ENCODE data around the gene PRKN.

The PRKN gene

DNA sequence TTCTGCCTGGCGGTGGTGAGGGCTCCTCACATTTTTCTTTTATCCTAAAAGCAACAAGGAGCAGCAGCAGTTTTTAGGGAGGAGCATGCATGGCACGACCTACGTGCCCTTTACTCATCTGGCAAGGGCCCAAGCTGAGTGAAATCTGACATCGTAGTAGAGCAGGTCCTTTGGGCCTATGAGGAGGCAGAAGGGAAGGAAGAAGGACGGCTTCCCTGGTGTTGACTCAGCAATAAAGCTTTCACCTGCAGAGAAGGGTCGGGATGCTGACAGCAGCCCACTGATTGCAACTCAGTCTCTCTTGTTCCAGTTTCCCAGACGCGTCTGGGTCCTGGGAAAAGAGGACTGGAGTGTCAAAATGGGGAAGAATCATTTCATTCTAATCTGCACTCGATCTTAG, 1044.6 kb downstream of the PRKN start:
- DNase-seq (ENCODE audit: low spot score), result no peak
- FAIRE-seq, result no peak

DNA sequence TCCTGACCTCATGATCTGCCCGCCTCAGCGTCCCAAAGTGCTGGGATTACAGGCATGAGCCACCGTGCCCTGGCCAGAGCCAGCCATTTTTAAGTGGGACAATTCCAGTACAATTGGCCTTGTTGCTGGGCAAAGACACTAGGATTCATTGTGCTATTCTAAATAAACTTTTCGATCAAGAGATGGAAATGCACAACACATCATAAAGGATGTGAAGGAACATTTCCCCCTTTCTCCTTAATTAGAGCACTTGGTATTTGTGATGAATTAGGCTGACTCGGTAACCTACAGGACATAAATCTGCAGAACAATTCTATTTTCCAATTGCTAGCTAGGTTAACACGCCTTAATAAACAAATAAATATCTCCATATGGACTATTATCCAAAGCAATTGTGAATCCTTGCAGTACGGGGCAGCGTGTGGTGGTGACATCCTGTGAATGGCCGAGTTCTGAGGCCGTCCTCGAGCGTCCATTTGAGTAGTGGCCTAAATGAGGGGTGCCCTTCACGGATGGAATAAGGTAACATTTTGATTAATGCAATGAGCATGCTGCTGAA, 1047.5 kb downstream of the PRKN start:
- DNase-seq (ENCODE audit: low spot score) (no peak), FAIRE-seq (no peak)

DNA sequence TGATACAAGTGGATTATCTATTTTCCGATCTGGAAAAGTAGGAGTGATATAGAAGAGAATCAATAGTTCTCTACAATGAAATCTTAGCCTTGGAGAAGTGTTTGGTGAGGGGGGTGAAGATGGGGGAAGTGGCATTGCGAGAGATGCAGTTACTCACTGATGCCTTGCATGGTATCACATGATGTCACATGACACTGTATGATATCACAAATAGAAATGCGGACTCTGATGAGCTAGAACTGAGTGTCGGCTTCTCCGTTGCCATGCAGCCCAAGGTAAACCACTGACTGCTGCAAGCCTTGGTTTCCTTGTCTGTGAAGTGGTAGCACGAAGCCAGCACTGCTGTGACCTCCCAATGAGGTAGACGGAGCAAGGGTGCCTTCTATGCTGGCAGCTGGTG, 1050.4 kb downstream of the PRKN start:
- FAIRE-seq (no peak), DNase-seq (ENCODE audit: low spot score) (no peak)

- DNase-seq (ENCODE audit: low spot score), result no peak
- no peak for FAIRE-seq
Measured at GRCh38 chr6:161676586-161676985, 1051.0 kb downstream of the PRKN start.

DNA sequence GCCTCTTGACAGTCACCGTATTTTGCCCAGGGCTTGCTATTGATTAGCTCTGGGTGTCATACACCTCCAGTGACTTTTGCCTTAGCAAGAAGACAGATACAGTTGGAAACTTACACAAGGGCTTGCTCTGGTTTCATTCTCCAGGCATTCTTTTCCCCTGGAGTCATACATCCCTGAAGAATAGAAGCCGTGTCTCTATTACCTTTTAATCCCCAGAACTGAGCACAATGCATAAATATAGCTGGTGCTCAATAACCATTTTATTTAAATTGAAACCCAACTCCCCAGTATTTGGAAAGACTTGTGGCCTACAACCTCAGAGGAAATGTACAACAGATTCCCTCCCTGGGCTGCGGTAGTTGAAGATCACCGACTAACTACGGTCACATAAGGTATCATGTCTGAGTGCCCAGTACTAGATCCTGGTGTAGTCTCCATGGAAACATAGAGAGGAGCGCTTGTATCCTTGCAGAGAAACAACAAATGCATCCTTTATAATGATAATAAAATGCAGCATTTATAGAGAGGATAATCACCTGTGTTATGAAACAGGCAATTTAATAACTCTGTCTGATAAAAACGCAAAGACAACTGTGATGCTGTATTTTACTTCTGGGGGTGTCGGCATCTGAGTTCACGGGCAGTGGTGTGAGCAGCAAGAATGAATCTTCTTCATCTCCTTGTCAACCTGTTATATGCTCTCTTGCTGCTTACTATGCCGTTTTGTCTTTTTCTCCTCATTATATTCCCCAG, 1052.5 kb downstream of the PRKN start:
- DNase-seq (ENCODE audit: low spot score), result no peak

DNA sequence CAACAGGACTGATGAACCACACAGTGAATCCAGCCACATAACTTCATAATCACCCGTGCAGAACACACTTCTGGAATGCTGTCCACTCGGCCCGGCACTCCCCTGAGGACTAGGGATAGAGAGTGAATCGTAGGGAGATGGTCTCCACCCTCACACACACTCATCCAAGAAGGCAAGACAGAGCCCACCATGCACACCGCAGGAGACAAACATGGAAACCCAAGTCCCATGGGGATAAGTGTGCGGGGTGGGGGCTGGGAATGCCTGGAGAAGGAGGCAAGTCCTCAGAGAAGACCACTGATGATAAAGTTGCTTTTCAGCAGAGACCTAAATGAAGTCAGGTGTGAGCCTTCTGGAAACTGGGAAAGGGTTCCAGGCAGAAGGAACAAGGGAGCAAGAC, 1054.5 kb downstream of the PRKN start:
- no peak for FAIRE-seq
- DNase-seq (ENCODE audit: low spot score), result no peak

More for the DNA sequence above, 1052.5 kb downstream of the PRKN start:
- FAIRE-seq, result no peak

GRCh38 chr6:161671117-161671516, 1056.4 kb downstream of the PRKN start:
- DNase-seq (ENCODE audit: low spot score) (no peak), FAIRE-seq (no peak)

GRCh38 chr6:161668665-161669064, 1058.9 kb downstream of the PRKN start:
- no peak for DNase-seq (ENCODE audit: low spot score)
- no peak for FAIRE-seq

- no peak for FAIRE-seq
- DNase-seq (ENCODE audit: low spot score), result no peak
Measured at GRCh38 chr6:161667957-161668356, 1059.6 kb downstream of the PRKN start.

DNA sequence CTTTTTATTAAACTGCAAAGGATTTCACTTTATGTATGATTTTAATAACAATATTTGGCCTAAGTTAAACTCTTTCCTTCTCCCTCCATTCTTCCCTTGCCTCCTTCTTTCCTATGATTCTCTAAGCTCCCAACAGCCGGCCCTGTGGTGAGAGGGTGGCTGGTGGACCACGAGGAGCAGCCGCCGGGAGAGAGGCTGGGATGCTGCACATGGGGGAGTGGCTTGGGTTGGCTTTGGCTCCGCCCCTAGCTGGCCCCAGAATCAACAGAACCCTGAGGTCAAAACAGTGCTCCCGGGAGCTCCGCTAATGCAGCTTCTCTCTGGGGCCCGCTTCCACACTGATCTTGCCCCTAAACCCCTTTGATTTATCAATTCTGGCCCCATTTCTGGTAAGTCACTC, 1063.9 kb downstream of the PRKN start:
- DNase-seq (ENCODE audit: low spot score) (no peak), FAIRE-seq (no peak)

GRCh38 chr6:161660666-161661571, 1066.6 kb downstream of the PRKN start:
- no peak for DNase-seq (ENCODE audit: low spot score)
- no peak for FAIRE-seq

GRCh38 chr6:161658211-161658610, 1069.4 kb downstream of the PRKN start:
- peak; percentile 36 for FAIRE-seq

GRCh38 chr6:161654209-161654608, 1073.4 kb downstream of the PRKN start:
- no peak for FAIRE-seq
- DNase-seq (ENCODE audit: low spot score), result no peak

More at GRCh38 chr6:161658211-161658610, 1069.4 kb downstream of the PRKN start:
- no peak for DNase-seq (ENCODE audit: low spot score)

- FAIRE-seq (no peak), DNase-seq (ENCODE audit: low spot score) (no peak)
Measured at GRCh38 chr6:161651949-161652348, 1075.6 kb downstream of the PRKN start.

DNA sequence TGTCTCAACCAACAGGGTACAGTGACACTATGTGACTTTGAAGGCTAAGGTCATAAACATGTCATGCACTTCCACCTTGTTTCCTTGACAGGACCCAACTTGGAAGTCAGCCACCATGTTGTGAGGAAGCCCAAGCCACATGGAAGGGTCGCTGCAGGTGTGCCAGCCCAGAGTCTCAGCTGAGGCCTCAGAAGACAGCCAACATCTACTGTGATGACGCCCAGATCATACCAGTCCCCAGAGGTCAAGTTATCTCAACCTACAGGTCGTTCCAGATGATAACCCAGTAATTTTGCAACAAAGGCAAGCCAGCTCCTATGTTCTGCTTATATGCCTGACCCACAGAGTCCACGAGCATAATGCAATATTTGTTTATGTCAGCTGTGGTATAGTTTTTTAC, 1077.7 kb downstream of the PRKN start:
- DNase-seq (ENCODE audit: low spot score), result no peak
- no peak for FAIRE-seq

- no peak for FAIRE-seq
- no peak for DNase-seq (ENCODE audit: low spot score)
Measured at GRCh38 chr6:161649068-161649467, 1078.5 kb downstream of the PRKN start.

DNA sequence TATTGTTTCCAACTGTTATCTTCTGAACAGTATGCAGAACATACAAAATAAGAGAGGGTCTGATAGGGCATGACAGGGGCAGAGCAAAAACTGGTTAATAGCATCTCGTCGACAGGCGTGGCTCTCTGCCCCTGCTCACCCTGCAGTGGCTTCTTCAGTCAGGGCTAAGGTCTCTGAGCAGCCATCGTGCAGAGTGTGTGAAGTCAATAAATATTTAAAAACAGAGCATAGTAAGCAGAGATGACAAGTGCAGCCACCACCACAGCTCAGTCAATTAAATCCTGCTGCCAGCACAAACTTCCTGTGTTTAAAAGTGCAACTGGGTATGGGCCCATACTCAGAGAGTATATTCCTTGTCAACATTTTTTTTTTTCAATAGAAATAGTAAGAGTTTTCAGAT, 1080.3 kb downstream of the PRKN start:
- FAIRE-seq, result no peak
- DNase-seq (ENCODE audit: low spot score), result no peak

- DNase-seq (ENCODE audit: low spot score) (no peak), FAIRE-seq (no peak)
Measured at GRCh38 chr6:161644521-161644920, 1083.0 kb downstream of the PRKN start.

DNA sequence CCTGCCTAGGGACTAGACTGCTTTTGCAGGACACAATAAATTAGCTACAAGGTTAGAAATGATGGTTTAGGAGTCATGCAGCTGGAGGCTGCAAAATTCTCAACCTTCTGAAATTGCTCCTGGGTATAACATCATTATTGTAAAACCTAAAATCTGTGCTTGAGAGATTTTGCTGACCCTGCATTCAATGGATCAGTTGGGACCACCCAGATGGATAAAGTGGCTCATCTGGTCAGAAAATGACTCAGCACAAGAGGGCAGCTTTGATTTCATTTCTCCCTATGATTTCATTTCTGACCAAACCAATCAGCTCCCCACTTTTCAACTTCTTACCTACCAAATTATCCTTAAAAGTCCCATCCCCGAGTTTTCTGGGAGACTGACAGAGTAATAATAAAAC, 1086.4 kb downstream of the PRKN start:
- no peak for FAIRE-seq
- DNase-seq (ENCODE audit: low spot score), result no peak

DNA sequence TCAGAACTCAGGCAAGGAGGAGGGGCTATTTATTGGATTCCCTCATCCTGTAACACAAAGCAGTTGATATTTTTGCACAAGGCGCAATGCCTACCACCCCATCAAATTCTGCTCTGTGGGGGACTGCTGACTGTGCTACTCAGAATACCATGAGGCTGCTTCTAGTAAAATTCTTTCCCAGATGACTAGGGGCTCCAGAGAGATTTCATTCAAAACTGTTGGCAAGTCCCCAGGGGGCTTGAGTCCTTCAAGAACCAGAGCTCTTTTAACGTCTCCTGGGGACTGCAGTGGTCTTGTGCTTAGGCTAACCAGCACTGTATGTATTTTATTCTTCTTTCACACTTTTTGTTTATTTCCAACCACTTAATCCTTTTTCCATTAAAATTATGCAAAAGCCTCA, 1087.8 kb downstream of the PRKN start:
- no peak for FAIRE-seq
- DNase-seq (ENCODE audit: low spot score), result no peak

- no peak for DNase-seq (ENCODE audit: low spot score)
- FAIRE-seq, result no peak
Measured at GRCh38 chr6:161637658-161638057, 1089.9 kb downstream of the PRKN start.

GRCh38 chr6:161636882-161637430, 1090.6 kb downstream of the PRKN start:
- FAIRE-seq, result no peak
- DNase-seq (ENCODE audit: low spot score), result no peak

All from RCC 7860 (cell line).